HG03108 (cell line): ENCODE data around the gene ZNF385B.

Source experiments
- ATAC-seq: cut with Tn5 transposase; IDR thresholded peaks from one replicate; pipeline ENCODE4 v1.9.1; 2021; ENCODE audit warnings: moderate library complexity; ENCODE audit not compliant: unreplicated experiment

Gene ZNF385B

GRCh38 chr2:179447839-179448447 is 413.5 kb downstream of the ZNF385B start:
- ATAC-seq = no peak

GRCh38 chr2:179447421-179447820 is 414.0 kb downstream of the ZNF385B start:
- no peak for ATAC-seq

GRCh38 chr2:179446476-179447141 is 414.8 kb downstream of the ZNF385B start:
- ATAC-seq = no peak

- ATAC-seq = no peak
These were observed 417.4 kb downstream of the ZNF385B start for GRCh38 chr2:179444056-179444455.

GRCh38 chr2:179443180-179443579 is 418.2 kb downstream of the ZNF385B start:
- no peak for ATAC-seq

- ATAC-seq = no peak
These were observed 419.2 kb downstream of the ZNF385B start for GRCh38 chr2:179442206-179442605.

GRCh38 chr2:179441551-179441950 is 419.9 kb downstream of the ZNF385B start:
- no peak for ATAC-seq

GRCh38 chr2:179440642-179441251 is 420.7 kb downstream of the ZNF385B start:
- no peak for ATAC-seq

GRCh38 chr2:179438654-179439053 is 422.8 kb downstream of the ZNF385B start:
- no peak for ATAC-seq

GRCh38 chr2:179437430-179437829 is 424.0 kb downstream of the ZNF385B start:
- no peak for ATAC-seq

GRCh38 chr2:179435566-179435965 is 425.8 kb downstream of the ZNF385B start:
- ATAC-seq = no peak

- ATAC-seq = no peak
These were observed 426.4 kb downstream of the ZNF385B start for GRCh38 chr2:179435000-179435399.

- no peak for ATAC-seq
These were observed 427.1 kb downstream of the ZNF385B start for GRCh38 chr2:179434357-179434756.

- ATAC-seq = no peak
These were observed 428.7 kb downstream of the ZNF385B start for GRCh38 chr2:179432751-179433150.

GRCh38 chr2:179429597-179429996 is 431.8 kb downstream of the ZNF385B start:
- no peak for ATAC-seq

- no peak for ATAC-seq
These were observed 432.3 kb downstream of the ZNF385B start for GRCh38 chr2:179429060-179429471.

- no peak for ATAC-seq
These were observed 432.8 kb downstream of the ZNF385B start for GRCh38 chr2:179428649-179429048.

GRCh38 chr2:179427065-179427464 is 434.3 kb downstream of the ZNF385B start:
- no peak for ATAC-seq

GRCh38 chr2:179424571-179424970 is 436.8 kb downstream of the ZNF385B start:
- no peak for ATAC-seq

GRCh38 chr2:179422037-179422643 is 439.3 kb downstream of the ZNF385B start:
- ATAC-seq = peak; percentile 77

GRCh38 chr2:179417436-179417949 is 443.9 kb downstream of the ZNF385B start:
- no peak for ATAC-seq

- ATAC-seq = no peak
These were observed 449.3 kb downstream of the ZNF385B start for GRCh38 chr2:179412112-179412511.
